ENCODE measurements around the gene FOCAD.

Gene FOCAD

DNA sequence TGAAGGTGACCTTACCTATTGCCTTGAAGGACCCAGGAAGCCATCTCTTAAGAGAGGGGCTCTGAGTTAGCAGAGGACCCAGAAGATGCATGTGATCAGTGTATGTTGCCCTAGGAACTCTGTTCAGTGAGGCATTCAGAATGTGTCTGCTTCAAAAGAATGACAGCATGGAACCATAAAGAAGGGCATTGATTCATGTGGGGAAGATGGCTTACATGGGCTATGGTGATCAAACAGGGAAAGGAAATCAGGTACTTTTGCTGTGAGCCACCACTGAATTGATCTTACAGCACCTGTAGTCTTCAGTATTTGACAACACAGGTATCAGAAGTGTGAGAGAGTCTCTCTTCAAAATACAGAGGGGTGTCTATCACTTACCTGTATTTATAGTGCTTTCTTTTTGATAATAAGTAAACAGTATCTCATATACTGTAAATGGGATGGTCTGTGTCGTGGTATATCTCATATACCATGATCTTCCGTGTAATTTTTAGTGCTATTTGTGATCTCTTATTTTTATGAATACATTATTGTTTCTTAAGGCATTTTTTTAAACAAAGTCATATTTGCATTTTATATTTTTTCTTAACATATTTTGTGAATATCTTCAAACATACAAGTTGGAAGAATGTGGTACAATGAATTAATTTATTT, 57.0 kb downstream of the FOCAD start:
- DNase-seq, result no peak

DNA sequence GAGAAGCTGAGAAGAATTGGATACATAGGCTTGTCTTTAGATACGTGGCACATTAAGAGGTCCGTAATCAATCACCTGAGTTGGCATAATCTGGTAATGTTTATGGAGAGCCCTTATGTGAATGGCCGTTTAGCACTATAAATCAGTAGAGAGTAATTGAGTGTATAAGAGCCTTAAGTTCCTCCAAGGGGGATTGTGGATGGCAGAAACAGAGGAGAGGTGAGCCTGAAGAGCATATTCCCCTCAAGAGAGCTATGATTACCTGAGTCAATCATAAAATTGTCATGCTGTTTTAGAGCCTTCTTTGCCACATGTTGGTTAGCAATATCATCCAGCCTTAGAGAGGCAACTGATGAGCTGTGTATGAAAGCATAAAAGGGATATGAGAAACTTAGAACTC, 58.8 kb downstream of the FOCAD start:
- DNase-seq, result no peak

DNA sequence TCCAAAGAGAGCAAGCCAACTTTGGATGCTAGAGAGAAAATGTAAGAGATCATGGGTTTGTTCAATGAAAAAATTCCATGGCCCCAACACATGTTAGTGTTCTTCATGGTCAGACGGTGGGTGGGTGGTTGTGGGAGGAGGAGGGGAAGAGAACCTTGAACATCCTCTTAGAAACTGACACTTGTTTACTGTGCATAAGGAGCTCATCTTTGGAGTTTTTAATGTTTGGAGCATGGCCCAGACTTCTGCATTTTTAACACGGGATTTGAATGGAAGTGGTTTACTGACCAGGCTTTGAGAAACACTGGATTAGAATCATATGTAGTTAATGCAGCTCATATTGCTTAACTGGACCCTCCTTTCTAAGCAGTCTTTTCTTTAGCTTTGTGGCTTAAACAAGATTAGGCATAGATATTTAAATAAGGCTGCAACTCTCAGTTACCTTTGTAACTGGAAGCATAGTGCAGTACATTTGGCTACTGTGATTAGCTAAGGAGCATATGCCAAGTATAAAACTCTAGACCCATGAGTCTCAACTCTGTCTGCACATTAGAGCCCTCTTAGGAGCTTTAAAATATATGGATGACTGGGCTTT, 60.1 kb downstream of the FOCAD start:
- no peak for DNase-seq

DNA sequence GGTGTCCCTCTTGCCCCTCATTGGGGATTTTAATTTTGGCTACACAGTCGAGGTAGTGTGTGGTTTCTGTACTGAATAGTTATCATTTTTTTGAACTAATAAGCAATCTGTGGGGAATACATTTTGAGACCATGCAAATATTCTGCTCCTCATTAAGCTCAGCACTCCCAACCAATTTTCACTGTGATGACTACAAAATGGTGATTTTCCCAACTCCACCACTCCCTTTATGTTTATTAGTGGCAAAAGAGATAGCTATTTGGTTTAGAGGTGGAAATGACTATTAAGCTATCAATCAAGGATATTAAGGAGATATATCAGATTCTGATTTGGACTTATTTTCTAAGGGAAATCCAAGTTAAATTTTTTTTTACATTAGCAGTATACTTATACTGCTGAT, 62.9 kb downstream of the FOCAD start:
- DNase-seq, result no peak

DNA sequence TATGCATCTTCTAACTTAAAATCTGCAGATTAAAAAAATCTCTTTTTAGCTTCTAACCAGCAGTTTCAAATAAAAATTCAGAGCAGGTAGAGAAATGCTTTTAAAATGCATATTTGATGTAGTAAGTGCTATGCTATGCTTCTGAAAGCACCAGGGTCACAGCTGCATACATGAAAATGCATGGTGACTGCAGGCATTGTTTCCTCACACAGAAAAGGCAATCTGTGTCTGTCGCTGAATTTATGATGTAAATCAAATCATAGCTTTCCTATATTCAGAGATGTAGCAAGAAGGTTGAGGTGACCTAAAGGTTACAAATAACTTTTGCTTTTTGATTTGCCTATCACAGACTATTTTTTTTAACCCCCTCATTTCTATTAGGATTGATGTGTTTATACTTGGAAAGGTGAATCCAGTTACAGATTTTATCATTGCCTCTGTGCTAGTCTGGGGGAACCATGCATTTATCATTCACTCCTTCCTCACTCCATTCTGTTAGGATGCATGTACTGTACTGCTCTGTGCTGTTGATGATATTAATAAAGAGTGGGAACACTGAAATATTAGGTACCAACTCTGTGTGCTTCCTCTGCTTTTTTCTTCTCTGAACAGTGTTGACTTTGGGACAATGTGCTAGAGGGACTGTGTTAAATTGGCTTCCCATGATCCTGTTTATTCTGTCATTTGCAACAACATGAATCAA, 65.6 kb downstream of the FOCAD start:
- DNase-seq, result no peak

DNA sequence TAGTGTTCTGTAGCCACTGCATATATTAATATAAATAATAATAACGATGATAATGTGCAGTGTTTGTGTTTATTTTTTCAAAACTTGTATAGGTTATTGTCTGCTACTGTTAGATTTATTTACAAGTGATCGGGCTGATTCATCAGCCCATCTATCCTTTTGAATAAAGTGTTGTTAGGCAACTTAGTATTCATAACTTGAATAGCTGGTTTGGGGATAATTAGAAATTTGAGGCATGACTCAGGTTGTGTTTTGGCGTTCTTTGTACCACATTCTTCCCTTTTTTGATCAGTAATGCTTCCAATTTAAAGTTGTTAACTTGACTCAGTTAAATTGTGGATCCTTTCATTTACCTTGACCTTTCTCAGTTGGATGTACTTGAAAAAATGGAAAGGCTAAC, 69.7 kb downstream of the FOCAD start:
- DNase-seq, result no peak

DNA sequence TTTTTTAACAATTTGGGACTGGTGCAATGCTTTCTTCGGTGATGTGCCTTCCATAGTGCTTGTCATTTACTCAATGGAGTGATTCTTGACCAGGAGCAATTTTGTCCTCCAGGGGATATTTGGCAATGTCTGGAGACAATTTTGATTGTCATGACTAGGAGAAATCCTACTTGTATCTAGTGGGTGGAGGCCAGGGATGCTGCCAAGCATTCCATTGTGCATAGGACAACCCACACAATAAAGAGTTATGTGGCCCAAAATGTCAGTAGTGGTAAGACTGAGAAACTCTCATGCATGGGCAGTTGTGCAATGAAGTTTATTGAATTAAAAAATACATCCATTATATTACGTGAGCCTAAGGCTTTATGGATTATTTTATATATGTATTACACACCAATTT, 70.5 kb downstream of the FOCAD start:
- no peak for DNase-seq

DNA sequence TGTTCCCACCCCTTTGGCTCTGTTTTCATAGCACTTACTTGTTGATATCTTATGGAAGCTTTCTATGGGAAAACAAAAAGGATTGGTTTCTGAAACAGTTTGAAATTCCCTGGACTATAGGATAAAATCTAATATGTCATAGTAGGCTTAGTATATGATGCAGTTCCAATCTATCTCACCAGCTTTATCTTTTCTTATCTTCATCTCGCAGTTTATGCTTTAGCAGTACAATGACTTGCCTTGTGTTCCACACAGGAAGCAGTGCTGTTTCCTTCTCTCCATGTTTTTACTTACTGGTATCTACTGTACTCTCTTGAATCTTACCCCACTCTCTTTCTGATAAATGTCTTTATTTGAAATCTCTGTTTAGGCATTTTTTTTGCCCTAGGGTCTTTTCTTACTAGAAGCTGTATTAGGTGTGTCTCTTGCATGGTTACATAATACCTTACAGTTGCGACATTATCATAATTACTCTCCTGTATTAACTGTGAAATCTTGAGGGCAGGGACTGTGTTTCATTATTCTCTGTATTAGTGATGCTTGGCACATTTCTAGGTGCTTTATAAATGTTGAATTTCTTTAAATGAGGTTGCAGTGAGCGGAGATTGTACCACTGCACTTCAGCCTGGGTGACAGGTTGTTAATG, 76.3 kb downstream of the FOCAD start:
- no peak for DNase-seq

DNA sequence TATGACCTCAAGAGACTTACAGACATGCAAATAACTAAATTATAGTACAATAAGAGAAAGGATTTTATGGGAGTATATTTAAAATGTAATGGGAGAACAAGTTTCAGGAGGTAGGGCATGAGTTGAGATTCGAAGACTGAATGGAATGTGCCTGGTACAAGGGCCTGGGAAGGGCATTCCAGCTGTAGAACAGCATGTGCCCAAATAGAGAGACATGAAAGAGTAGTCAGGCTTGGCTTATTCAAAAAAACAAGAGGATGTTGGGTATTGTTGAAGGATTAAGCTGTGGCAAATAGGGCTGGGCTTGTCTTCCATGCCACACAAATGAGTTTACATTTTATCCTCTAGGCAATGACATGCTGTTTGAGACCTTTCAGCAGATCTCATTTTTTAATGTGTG, 86.9 kb downstream of the FOCAD start:
- DNase-seq, result no peak

DNA sequence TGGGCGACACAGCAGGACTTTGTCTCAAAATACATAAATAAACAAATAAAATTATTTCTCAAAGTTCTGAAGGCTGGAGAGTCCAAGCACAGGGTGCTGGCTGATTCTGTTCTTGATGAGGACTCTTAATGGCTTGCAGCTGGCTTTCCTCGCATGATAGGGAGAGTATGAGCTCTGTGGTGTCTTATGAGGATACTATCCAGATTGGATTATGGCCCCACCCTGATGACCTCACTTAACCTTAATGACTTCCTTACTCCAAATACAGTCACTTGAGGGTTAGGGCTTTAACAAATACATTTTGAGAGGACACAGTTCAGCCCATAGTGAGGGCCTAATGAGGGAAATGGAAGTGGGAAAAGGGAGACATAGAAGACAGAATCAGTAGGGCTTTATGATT, 87.7 kb downstream of the FOCAD start:
- DNase-seq, result no peak

DNA sequence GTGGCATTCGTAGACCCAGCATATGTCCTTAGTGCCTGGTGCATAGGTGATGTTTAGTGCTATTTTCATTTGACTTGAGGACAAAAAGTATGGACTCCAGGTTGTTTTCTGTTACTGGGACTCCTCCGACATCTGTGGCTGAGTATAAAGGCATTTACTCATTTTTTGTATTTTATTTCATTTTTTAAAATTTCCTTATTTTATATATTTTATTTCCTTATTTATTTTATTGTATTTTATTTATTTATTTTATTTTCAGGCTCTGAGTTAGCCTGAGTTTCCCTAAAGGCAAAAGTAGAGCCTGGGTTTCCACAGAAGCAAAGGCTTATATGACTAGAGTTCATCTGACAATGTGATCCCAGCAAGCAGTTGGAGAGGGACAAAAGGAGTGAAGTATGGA, 91.6 kb downstream of the FOCAD start:
- DNase-seq, result no peak

DNA sequence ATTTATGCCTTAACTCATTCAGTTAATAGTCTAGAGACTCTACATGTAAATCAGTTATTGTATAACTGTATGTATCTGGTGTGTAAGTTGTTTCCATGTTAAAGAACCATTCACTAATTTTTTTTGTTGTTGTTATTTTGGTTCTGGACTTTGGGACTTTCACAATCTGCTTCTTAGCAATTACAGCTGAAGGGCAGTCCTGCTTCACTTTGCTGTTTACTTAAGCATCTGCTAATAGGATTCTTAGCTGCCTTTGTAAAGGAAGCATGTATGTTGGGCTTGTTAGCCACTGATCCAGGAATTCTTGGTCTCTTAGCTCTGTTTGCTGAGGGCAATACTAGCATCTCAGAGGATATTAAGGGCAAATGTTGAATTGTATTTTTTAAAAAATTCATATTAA, 97.0 kb downstream of the FOCAD start:
- DNase-seq, result no peak

DNA sequence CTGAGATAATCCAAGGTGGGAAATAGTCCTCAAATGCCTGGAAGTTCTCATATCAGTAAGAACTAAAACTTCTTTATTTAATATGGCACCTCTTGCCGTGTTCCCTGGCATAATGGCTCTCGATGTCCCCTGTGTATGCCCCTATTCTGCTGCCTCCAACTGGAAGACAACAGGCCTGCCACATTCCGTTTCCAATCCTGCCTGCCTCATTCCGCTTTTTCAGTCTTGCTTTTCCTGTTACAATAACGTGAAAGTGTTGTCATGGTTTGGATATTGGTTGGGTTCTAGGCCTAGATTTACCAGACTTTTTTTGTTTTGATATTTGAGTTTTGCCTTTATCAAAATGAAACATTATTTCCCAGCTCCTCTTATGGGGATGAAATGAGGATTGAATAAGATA, 98.2 kb downstream of the FOCAD start:
- DNase-seq, result no peak

DNA sequence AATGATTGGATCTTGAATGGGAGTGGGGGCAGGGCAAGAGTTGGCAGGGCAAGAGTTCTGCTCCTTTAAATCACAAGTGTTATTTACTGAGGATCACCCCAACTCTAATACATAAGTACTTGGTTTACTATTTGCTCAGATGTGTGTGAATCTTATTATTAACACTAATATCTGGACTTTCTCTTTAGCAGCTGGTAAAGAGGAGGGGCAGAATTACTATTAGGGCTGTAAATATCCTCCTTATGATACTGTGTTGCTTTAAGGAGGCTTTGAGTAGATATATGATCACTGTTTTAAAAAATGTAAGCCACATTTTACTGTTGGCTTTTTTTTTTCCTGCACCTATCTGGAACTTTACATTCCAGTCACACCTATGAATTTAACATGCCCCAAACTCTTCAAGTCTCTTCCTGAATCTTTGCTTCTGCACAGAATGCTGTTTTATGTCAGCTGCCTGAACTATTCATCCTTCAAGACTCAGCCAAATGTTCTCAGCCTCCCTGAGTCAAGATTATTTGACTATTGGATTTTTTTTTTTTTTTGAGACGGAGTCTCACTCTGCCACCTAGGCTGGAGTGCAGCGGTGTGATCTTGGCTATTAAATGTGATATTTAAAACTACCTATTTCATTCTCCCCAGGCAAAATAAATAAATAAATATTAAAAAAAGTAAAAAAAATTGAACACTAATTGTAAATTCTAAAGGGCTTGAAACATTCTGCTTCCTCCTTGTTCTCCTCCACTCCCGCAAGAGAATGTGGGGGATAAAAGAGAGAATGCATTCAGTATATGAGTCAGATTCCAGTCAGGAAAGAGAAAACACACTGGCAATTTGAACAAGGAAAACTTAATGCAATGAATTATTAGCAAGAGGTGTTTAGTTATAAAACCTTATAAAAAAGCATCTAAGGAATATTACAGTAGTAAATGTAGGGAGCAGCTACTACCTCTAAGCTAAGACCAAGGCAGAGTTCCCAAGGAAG, 99.3 kb downstream of the FOCAD start:
- DNase-seq, result no peak

DNA sequence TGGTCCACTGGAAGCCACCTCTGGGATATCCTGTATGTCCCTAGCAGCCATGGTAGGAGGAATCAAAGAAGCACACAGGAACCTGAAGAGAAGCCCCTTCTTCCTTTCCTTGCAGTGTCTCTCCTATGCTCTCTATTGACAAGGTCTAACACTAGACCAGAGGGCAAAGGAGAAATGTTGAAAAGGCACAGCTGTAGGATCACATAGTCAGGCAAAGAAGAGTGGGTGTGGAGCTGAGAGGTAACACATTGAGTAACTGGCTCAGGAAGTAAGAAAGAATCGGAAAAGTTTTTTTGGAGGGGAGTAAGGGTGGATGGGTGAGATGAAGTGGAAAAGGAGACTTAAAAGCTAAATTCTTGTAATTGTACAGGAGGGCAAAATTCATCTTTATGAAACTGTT, 100.1 kb downstream of the FOCAD start:
- DNase-seq, result no peak

DNA sequence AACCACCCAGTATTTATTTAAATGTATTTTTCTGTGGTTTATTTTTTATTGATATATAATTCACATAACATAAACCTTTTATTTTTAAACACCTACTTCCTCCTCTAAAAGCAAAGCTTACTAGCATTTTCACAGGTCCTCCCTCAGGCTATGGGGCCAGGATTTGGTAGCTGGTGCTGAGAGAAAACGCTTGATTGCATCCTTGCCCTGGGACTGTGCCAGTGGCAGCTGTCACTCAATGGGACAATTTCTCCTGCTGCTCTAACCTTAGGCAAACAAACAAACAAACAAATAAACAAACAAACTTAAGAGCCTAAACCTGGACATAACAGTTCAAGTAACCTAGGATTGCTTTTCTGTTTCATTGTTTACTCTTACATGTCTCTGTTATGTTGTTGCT, 102.7 kb downstream of the FOCAD start:
- no peak for DNase-seq

DNA sequence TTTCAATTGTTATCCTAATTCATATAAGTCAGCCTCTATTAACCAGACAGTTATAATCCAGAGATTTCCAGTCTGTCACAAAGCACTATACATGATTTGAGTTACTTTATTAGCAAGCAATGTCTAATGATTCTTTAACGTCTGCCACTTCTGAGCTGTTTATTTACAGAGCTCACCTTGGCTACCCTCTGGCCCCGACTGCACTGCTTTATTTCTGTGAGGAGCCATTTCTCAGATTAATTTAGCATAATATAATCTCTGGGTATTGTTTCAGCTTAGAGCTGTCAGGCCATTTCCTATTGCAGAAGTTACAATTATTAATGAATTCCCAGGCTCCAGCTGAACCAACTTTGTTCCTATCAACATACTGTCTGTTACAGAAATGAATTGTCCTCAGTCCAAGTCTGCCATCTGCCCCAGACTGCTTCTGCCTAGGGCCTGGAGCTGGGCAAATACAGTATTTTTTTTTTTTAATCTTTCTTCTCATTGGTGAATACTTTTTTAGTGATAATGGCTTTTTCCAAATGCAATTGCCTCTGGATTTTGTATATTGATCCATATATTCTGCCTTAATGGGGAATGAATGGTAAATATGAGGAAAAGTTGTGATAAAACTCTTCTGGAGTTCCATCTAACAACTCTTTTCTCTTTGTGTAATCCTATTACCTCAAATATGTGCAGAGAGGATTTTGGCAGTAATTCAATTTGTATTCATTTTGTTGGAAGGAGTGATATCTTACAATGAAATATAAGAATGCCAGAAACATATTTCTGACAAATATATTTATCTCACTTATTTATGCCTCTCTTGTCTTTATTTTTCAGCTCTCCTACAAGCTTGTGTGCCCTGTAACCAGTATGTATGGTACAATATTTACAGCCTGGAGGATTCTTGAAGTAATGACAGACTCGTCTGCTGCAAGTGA, 104.7 kb downstream of the FOCAD start:
- no peak for DNase-seq

DNA sequence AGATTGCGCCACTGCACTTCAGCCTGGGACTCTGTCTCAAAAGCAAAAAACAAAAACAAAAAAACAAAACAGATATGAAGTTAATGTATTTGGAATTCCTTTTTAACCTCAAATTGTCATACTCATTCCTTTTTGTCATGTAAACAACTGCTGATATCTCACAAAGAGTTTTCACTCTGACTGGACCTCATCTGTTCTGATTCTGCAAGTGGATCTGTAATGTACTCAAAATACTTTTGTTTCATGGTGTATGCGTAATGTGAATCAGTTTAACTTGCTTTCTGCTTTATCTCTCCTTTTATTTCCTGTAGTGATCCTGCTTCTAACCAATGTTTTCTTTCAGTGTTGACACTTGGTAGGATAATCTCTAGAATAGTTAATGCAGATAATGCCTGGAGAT, 106.7 kb downstream of the FOCAD start:
- no peak for DNase-seq

DNA sequence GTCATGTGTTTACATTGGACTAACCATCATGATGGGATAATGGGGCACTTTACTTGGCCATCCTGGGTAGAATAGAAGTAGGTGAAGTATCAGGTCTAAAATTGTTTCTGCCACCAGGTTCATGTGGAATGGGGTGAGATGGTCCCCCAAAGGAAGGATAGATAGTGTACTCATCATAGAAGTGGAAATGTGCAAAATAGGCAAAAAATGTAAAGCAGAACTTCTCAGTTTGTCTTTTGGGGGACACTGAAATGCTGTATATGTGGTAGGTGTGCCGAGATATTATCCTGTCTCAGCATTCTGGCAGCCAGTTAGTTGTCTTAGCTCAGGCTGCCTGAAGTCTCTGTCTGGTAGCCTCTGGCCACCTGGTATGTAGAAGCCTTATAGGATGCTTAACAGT, 107.6 kb downstream of the FOCAD start:
- DNase-seq, result no peak

DNA sequence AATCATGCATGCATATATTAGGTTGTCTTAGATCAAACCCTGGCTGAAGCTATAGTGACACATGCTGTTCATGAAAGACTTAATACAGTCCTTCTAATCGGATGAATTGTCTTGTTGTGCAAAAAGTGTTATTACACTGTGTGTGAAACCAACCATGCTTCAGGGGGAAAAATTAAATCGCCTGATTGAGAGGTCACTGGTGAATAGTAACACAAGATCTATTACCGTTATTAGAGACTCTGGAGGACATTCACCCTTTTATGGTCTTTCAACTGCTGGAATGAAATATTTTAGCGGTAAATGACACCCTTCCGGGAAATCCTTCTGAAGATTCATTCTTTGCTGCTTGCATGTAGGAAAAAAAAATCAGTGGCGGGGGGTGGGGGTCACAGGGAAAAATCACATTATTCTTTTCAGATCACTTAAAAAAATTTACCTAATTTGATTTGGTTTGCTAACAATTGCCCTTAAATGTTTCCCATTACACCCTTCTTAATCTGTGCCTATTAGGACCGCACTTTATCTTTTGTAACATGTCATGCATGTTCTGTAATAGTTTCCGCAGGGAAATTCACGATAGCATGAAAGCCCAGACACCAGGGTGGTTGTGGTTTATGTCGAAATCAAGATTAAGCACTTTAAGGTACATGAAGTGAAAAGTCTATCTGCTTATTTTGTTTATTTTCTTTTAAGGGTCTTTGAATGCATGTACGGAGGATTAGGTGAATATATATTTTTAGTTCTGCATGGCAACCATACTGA, 120.6 kb downstream of the FOCAD start:
- no peak for DNase-seq

DNA sequence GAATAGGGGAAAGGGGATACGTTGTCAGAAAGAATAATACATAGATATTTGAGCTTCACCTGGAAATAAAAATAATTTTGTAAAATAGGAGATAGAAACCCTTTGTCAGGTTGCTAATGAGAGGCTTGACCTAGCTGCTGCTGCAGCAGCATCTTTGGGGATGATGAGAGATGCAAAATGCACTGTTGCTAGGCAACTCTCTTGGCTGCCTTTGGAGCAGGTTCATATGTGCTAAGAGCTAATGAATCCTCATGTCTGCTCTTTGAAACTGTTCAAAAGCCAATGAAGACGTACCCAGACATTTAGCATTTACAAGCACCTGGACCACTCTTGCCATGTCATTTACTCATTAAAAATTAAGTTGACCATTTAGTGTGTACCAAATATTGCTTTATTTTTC, 121.7 kb downstream of the FOCAD start:
- no peak for DNase-seq

Data from activated CD4-positive, alpha-beta T cell treated with anti-CD3 and anti-CD28 coated beads for 1 hour (primary cell).